MM.1S (cell line): ENCODE data around the gene EZH2.

Experiments used
- DNase-seq: peaks from one replicate; pipeline ENCODE4 v3.0.0-alpha.2; 2015
- H2AFZ ChIP-seq: fragments of 300-600 bp; sonication (generic); 2 replicates; pipeline ENCODE4 v1.6.0; 2016; ENCODE audit warnings: antibody characterized with exemption, low read length
- H3F3A ChIP-seq: fragments of 300-600 bp; sonication (generic); 2 replicates; pipeline ENCODE4 v1.6.1; 2016; ENCODE audit warnings: mild to moderate bottlenecking, antibody characterized with exemption, low read length, moderate library complexity, mixed read lengths; ENCODE audit not compliant: insufficient read depth
- H3K27ac ChIP-seq: fragments of 300-600 bp; sonication (generic); 2 replicates; pipeline ENCODE4 v1.5.1; 2016; ENCODE audit warnings: mild to moderate bottlenecking, low read length
- H3K27me3 ChIP-seq: fragments of 300-600 bp; sonication (generic); replicated peaks from 2 replicates; pipeline ENCODE4 v1.6.0; 2016; ENCODE audit warnings: low read length; ENCODE audit not compliant: insufficient read depth
- H3K36me3 ChIP-seq: fragments of 300-600 bp; sonication (generic); replicated peaks from 2 replicates; pipeline ENCODE4 v1.6.1; 2016; ENCODE audit warnings: mild to moderate bottlenecking, low read length, mixed read lengths; ENCODE audit not compliant: insufficient read depth
- H3K4me1 ChIP-seq: fragments of 300-600 bp; sonication (generic); 2 replicates; pipeline ENCODE4 v1.6.1; 2016; ENCODE audit warnings: low read length, mixed read lengths
- H3K4me2 ChIP-seq: fragments of 300-600 bp; sonication (generic); 2 replicates; pipeline ENCODE4 v1.6.0; 2016; ENCODE audit warnings: low read depth, low read length
- H3K4me3 ChIP-seq: fragments of 300-600 bp; sonication (generic); 2 replicates; pipeline ENCODE4 v1.5.1; 2016; ENCODE audit warnings: low read length, mixed read lengths
- H3K79me2 ChIP-seq: fragments of 300-600 bp; sonication (generic); 2 replicates; pipeline ENCODE4 v1.6.1; 2016; ENCODE audit warnings: mixed run types, low read length, mixed read lengths
- H3K9ac ChIP-seq: fragments of 300-600 bp; sonication (generic); 2 replicates; pipeline ENCODE4 v1.6.1; 2016; ENCODE audit warnings: low read length, mixed read lengths
- H3K9me2 ChIP-seq: fragments of 300-600 bp; sonication (generic); replicated peaks from 2 replicates; pipeline ENCODE4 v1.6.1; 2016; ENCODE audit warnings: mild to moderate bottlenecking, low read length, mixed read lengths; ENCODE audit not compliant: insufficient read depth
- H3K9me3 ChIP-seq: fragments of 300-600 bp; sonication (generic); replicated peaks from 2 replicates; pipeline ENCODE4 v1.6.1; 2016; ENCODE audit warnings: mild to moderate bottlenecking, low read length, mixed read lengths; ENCODE audit not compliant: insufficient read depth
- H4K20me1 ChIP-seq: fragments of 300-600 bp; sonication (generic); 2 replicates; pipeline ENCODE4 v1.6.1; 2016; ENCODE audit warnings: mild to moderate bottlenecking, low read length, moderate library complexity, mixed read lengths; ENCODE audit not compliant: insufficient read depth
- CTCF ChIP-seq: fragments of 300-600 bp; sonication (generic); IDR thresholded peaks from 2 replicates; pipeline ENCODE4 v1.5.1; 2016; ENCODE audit warnings: antibody characterized with exemption, low read length, mixed read lengths
- EZH2 ChIP-seq: fragments of 300-600 bp; sonication (generic); optimal IDR thresholded peaks from 2 replicates; pipeline ENCODE3; 2017; ENCODE audit warnings: low read depth, mild to moderate bottlenecking, antibody characterized with exemption, low read length, mixed read lengths
- EZH2phosphoT487 ChIP-seq: fragments of 300-600 bp; sonication (generic); IDR thresholded peaks from 2 replicates; pipeline ENCODE4 v1.6.1; 2018; ENCODE audit warnings: antibody characterized with exemption, low read length

Gene EZH2

GRCh38 chr7:148824864-148825263 is 59.2 kb downstream of the EZH2 start:
- H3K9me3 ChIP-seq = no peaks in the 10 kb centered on the region
- no peak overlapping the region for H2AFZ ChIP-seq
- H3K9ac ChIP-seq = no peak overlapping the region
- H3K9me2 ChIP-seq = no peaks in the 10 kb centered on the region
- peaks cover 37% of the 10 kb centered on the region for H3K79me2 ChIP-seq
- no peak overlapping the region for H3K4me2 ChIP-seq
- no peaks in the 10 kb centered on the region for H3K4me1 ChIP-seq
- TF ChIP-seq EZH2 (no peak), EZH2phosphoT487 (no peak)
- no peaks in the 10 kb centered on the region for H3F3A ChIP-seq
- H3K4me3 ChIP-seq = no peak overlapping the region
- H4K20me1 ChIP-seq = no peaks in the 10 kb centered on the region
- H3K27ac ChIP-seq = no peak overlapping the region
- no peak for DNase-seq
- no peaks in the 10 kb centered on the region for H3K27me3 ChIP-seq
- peaks cover 24% of the 10 kb centered on the region; the same call in 1 of the 2 replicates for H3K36me3 ChIP-seq

GRCh38 chr7:148821422-148821821 is 62.7 kb downstream of the EZH2 start:
- Histone ChIP-seq H3K79me2 (peaks cover 40% of the 10 kb centered on the region), H3K4me3 (no peak overlapping the region), H3K27me3 (no peaks in the 10 kb centered on the region), H3K9me3 (no peaks in the 10 kb centered on the region), H3K4me1 (no peaks in the 10 kb centered on the region), H3K9me2 (no peaks in the 10 kb centered on the region), H3K36me3 (peaks cover 45% of the 10 kb centered on the region), H3K4me2 (no peak overlapping the region), H3K9ac (no peak overlapping the region), H3F3A (no peaks in the 10 kb centered on the region), H3K27ac (no peak overlapping the region), H2AFZ (no peak overlapping the region), H4K20me1 (no peaks in the 10 kb centered on the region)
- no peak for DNase-seq
- TF ChIP-seq CTCF (no peak), EZH2phosphoT487 (no peak), EZH2 (no peak)

- no peak for TF ChIP-seq CTCF
- TF ChIP-seq EZH2phosphoT487 = no peak
- no peak for TF ChIP-seq EZH2
- no peak for DNase-seq
- H3K27ac ChIP-seq = no peak overlapping the region
- H3K4me2 ChIP-seq = no peak overlapping the region
- no peak overlapping the region for H2AFZ ChIP-seq
- no peaks in the 10 kb centered on the region for H3K4me1 ChIP-seq
- H3K4me3 ChIP-seq = no peak overlapping the region
- no peaks in the 10 kb centered on the region for H3K9me2 ChIP-seq
- H3K9me3 ChIP-seq = no peaks in the 10 kb centered on the region
- H3K9ac ChIP-seq = no peak overlapping the region
- H3K79me2 ChIP-seq = peaks cover 44% of the 10 kb centered on the region
- H3F3A ChIP-seq = no peaks in the 10 kb centered on the region
- no peaks in the 10 kb centered on the region for H4K20me1 ChIP-seq
- no peaks in the 10 kb centered on the region for H3K27me3 ChIP-seq
- peaks cover 44% of the 10 kb centered on the region for H3K36me3 ChIP-seq
Observed at GRCh38 chr7:148819697-148820360, 64.3 kb downstream of the EZH2 start.

- no peak overlapping the region for H3K27ac ChIP-seq
- no peak for TF ChIP-seq EZH2phosphoT487
- TF ChIP-seq CTCF = no peak
- no peak for TF ChIP-seq EZH2
- DNase-seq = no peak
Observed at GRCh38 chr7:148815612-148816011, 68.5 kb downstream of the EZH2 start.

More at GRCh38 chr7:148815612-148816011, 68.5 kb downstream of the EZH2 start:
- Histone ChIP-seq H3K79me2 (peaks cover 48% of the 10 kb centered on the region), H4K20me1 (no peaks in the 10 kb centered on the region), H3K9me3 (no peaks in the 10 kb centered on the region), H3K27me3 (no peaks in the 10 kb centered on the region), H2AFZ (no peak overlapping the region), H3K9me2 (no peaks in the 10 kb centered on the region), H3K9ac (no peak overlapping the region), H3K4me2 (no peak overlapping the region), H3F3A (0 out of 2 replicates have a peak, but pooled peaks cover 4% of the 10 kb centered on the region), H3K4me3 (no peak overlapping the region), H3K4me1 (0 out of 2 replicates have a peak, but pooled peaks cover 10% of the 10 kb centered on the region), H3K36me3 (peaks cover 46% of the 10 kb centered on the region)
